Small intestine (tissue), 7 donors: ENCODE data around the gene POU2F2. TPM values are rescaled to one million over a fixed set of nuclear protein-coding genes. Genes with fewer than 3 reads are reported as not detected.

ENCODE experiments used
- DNase-seq, 2 donors: peaks; one replicate each; pipeline versions ENCODE4 v3.0.0 to v3.0.0-alpha.2; 2013
- FAIRE-seq: peaks from 2 replicates; lab custom pipeline; 2012; peaks lifted over from hg19 to GRCh38; lab: Jason Lieb, UNC
- H3K27ac ChIP-seq, 3 donors: one replicate each; pipeline ENCODE4 v1.5.1; 2013; ENCODE audit warnings: low read length in 2 of 3, mild to moderate bottlenecking in 2 of 3, control low read depth in 1 of 3, inconsistent platforms in 1 of 3, low read depth in 1 of 3, moderate library complexity in 1 of 3
- H3K27me3 ChIP-seq, 3 donors: one replicate each; pipeline ENCODE4 v1.6.1; 2013; ENCODE audit warnings: low read length in 3 of 3, inconsistent platforms in 1 of 3; ENCODE audit not compliant: control insufficient read depth in 3 of 3, insufficient read depth in 3 of 3
- H3K36me3 ChIP-seq, 3 donors: one replicate each; pipeline ENCODE4 v1.6.1; 2013; ENCODE audit warnings: low read length in 3 of 3, inconsistent platforms in 1 of 3, low read depth in 1 of 3, mild to moderate bottlenecking in 1 of 3, moderate library complexity in 1 of 3; ENCODE audit not compliant: control insufficient read depth in 3 of 3, insufficient read depth in 2 of 3
- H3K4me1 ChIP-seq, 3 donors: one replicate each; pipeline ENCODE4 v1.6.1; 2013; ENCODE audit warnings: low read length in 2 of 3, inconsistent platforms in 1 of 3, low read depth in 1 of 3, mild to moderate bottlenecking in 1 of 3, moderate library complexity in 1 of 3; ENCODE audit not compliant: control insufficient read depth in 3 of 3, insufficient read depth in 2 of 3
- H3K4me3 ChIP-seq, 3 donors: one replicate each; pipeline ENCODE4 v1.5.1; 2013; ENCODE audit warnings: low read length in 3 of 3, control low read depth in 1 of 3, inconsistent platforms in 1 of 3, low read depth in 1 of 3, mild to moderate bottlenecking in 1 of 3, moderate library complexity in 1 of 3
- H3K9me3 ChIP-seq, 2 donors: one replicate each; pipeline ENCODE4 v1.6.1; 2013; ENCODE audit warnings: low read depth in 1 of 2, low read length in 1 of 2; ENCODE audit not compliant: control insufficient read depth in 2 of 2, insufficient read depth in 1 of 2
- WGBS, 3 donors: extraction: QIAGEN DNeasy Blood & Tissue Kit; methylation state at CpG; one replicate each; pipeline ENCODE4 v1.1.7; 2013; 5-methylcytosine and 5-hydroxymethylcytosine counted together
- polyA plus RNA-seq, 4 donors: library from polyadenylated mRNA; stranded (reverse) in 3 of 4; unstranded in 1 of 4; fragments of 200-250 nt in 3 of 4; fragments of 120-200 nt in 1 of 4; gene quantifications; one replicate each; pipeline versions ENCODE4 v1.2.1 to v1.2.3, GENCODE V29; 2013
- donor health status: healthy with polysubstance abuse.
- donor health status: control.
- donor health status: control.
- donor health status: Bipolar disorder and iron deficiency.
- donor health status: healthy.

POU2F2 gene
- polyA plus RNA-seq, 4 donors = 0.45 to 2.7 (median 1.9) TPM

GRCh38 chr19:42057846-42058245, 74.4 kb downstream of the POU2F2 start:
- Histone ChIP-seq H3K27me3 (no peaks in the 10 kb centered on the region), H3K4me3 (no peak overlapping the region), H3K4me1 (no peaks in the 10 kb centered on the region), H3K27ac (no peak overlapping the region), H3K9me3 (no peaks in the 10 kb centered on the region), H3K36me3 (peaks cover 0 to 2% (median 0%) of the 10 kb centered on the region in 3 donors)
- 41 to 62% (median 55%) methylated on average over 7 of the region's 7 CpGs for WGBS, 3 donors
- DNase-seq (no peak), FAIRE-seq (no peak)

- H3K27ac ChIP-seq = no peak overlapping the region
- H3K9me3 ChIP-seq = no peaks in the 10 kb centered on the region
- 83 to 91% (median 90%) methylated on average over 17 to 18 of the region's 18 CpGs for WGBS, 3 donors
- no peak overlapping the region for H3K4me3 ChIP-seq
- peaks cover 0 to 2% (median 0%) of the 10 kb centered on the region in 3 donors for H3K36me3 ChIP-seq
- FAIRE-seq = no peak
- H3K4me1 ChIP-seq = peaks cover 0 to 3% (median 2%) of the 10 kb centered on the region in 3 donors
- DNase-seq = no peak
- H3K27me3 ChIP-seq = no peaks in the 10 kb centered on the region
Observed at GRCh38 chr19:42054205-42054604, 78.0 kb downstream of the POU2F2 start.

DNA sequence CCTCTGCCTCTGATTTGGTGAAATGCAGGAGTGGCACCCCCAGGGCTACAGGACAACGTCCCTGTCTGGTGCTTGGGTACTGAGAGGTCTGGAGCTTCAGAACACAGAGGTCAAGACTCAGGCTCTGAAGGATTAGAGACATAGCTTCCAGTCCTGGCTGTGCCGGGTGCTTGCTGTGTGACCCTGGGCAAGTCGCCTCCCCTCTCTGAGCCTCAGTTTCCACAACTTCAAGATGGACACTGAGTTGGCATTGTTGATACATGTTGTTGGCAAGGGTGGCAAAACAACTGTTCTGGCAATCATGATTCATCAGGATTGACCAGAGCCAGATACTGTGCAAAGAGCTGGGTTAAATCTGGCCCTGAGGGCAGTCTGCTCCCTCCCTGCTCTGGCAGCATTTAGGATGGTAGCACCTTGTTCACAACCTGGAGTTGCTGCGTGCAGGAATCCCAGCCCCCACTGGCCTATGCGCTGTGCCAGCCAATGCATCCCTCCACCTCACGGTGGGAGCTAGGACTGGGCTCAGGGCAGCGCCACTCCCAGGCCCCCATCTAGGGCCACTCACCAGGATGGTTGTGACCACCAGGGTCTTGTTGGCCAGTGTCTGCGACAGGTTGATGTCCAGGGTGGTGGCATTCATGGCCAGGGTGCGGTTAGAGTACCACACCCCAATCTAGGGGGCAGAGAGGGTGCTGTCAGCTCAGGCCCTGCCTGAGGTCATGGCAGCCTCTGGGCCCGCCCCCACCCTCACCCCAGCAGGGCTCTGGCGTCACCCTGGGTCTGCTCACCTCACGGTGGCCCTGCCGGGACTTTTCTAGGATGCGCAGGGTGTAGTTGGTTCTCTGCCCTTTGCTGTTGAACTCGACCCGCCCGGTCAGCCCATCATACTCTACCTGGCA, 79.0 kb downstream of the POU2F2 start:
- H3K27me3 ChIP-seq = no peaks in the 10 kb centered on the region
- no peak for DNase-seq
- no peak for FAIRE-seq
- H3K27ac ChIP-seq = no peak overlapping the region
- no peak overlapping the region for H3K4me3 ChIP-seq
- H3K9me3 ChIP-seq = no peaks in the 10 kb centered on the region
- H3K4me1 ChIP-seq = peaks cover 0 to 4% (median 3%) of the 10 kb centered on the region in 3 donors
- 77 to 90% (median 86%) methylated on average over 17 of the region's 17 CpGs for WGBS, 3 donors
- H3K36me3 ChIP-seq = peaks cover 0 to 2% (median 0%) of the 10 kb centered on the region in 3 donors

- DNase-seq = no peak
- H3K36me3 ChIP-seq = peaks cover 0 to 2% (median 0%) of the 10 kb centered on the region in 3 donors
- H3K27me3 ChIP-seq = no peaks in the 10 kb centered on the region
- WGBS, 3 donors = 70 to 75% (median 73%) methylated on average over 10 of the region's 10 CpGs
- peaks cover 0 to 4% (median 3%) of the 10 kb centered on the region in 3 donors for H3K4me1 ChIP-seq
- H3K4me3 ChIP-seq = no peak overlapping the region
- H3K27ac ChIP-seq = no peak overlapping the region
- no peaks in the 10 kb centered on the region for H3K9me3 ChIP-seq
- no peak for FAIRE-seq
Observed at GRCh38 chr19:42052241-42052863, 79.9 kb downstream of the POU2F2 start.

GRCh38 chr19:42051166-42052115, 80.8 kb downstream of the POU2F2 start:
- Histone ChIP-seq H3K27me3 (no peaks in the 10 kb centered on the region), H3K9me3 (no peaks in the 10 kb centered on the region), H3K36me3 (peaks cover 0 to 2% (median 0%) of the 10 kb centered on the region in 3 donors), H3K4me1 (peaks cover 0 to 4% (median 3%) of the 10 kb centered on the region in 3 donors), H3K4me3 (no peak overlapping the region), H3K27ac (no peak overlapping the region)
- DNase-seq (peak in 1 of 2 donors; percentile 17), FAIRE-seq (no peak)
- 87 to 91% (median 88%) methylated on average over 14 of the region's 14 CpGs for WGBS, 3 donors

- Histone ChIP-seq H3K27me3 (peaks cover 0 to 2% (median 0%) of the 10 kb centered on the region in 3 donors), H3K36me3 (no peaks in the 10 kb centered on the region), H3K27ac (no peak overlapping the region), H3K9me3 (no peaks in the 10 kb centered on the region), H3K4me1 (peaks cover 0 to 4% (median 3%) of the 10 kb centered on the region in 3 donors), H3K4me3 (no peak overlapping the region)
- FAIRE-seq (no peak), DNase-seq (peak; percentile 68 to 83)
- 4 to 28% (median 15%) methylated on average over 4 of the region's 4 CpGs for WGBS, 3 donors
Observed at GRCh38 chr19:42048992-42049391, 83.3 kb downstream of the POU2F2 start.

GRCh38 chr19:42045575-42045974, 86.7 kb downstream of the POU2F2 start:
- H3K27ac ChIP-seq = no peak overlapping the region
- no peaks in the 10 kb centered on the region for H3K36me3 ChIP-seq
- no peak for FAIRE-seq
- H3K27me3 ChIP-seq = peaks cover 0 to 2% (median 0%) of the 10 kb centered on the region in 3 donors
- peaks cover 0 to 4% (median 3%) of the 10 kb centered on the region in 3 donors for H3K4me1 ChIP-seq
- DNase-seq = no peak
- H3K9me3 ChIP-seq = no peaks in the 10 kb centered on the region
- no peak overlapping the region for H3K4me3 ChIP-seq
- WGBS, 3 donors = 86 to 90% (median 88%) methylated on average over 7 of the region's 7 CpGs
